ENCODE measurements around the gene MACROD2.

Gene MACROD2

GRCh38 chr20:14647016-14647415 is 651.7 kb downstream of the MACROD2 start:
- DNase-seq (ENCODE audit: low spot score), result no peak

GRCh38 chr20:14649662-14650061 is 654.3 kb downstream of the MACROD2 start:
- DNase-seq (ENCODE audit: low spot score), result no peak

DNA sequence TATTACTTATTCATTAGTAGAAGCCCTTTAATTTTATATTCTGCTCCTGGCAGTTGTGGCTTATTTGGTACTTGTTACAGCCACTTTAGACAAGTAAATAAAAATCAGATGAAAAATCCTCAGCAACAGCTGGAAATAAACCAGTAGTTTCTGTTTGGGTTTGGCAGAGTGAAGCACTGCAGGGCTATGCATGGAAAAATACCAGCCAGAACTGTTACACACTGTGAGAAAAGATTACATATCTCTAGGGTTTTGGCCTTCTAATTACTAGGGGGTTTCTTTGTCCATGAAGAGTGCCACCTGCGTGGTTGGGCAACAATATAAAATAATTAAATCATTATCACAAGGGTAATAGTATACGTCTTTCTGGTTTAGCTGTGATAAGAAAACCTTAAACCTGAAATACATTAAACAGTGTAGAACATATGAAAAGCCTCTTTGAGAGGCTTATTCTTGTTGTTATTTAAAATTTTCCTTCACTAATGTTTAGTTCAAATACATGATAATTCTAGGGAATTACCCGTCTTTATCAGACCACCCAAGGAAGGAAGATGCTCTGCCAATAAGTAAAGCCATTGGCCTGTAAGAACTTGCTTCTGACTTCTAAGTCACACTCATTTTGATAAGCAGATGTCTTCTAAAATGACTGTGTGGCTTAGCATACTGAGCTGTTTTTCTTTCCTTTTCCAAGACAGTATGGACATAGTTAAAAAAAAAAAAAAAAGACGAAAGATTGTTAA is 662.1 kb downstream of the MACROD2 start:
- no peak for DNase-seq (ENCODE audit: low spot score)

GRCh38 chr20:14664101-14664500 is 668.8 kb downstream of the MACROD2 start:
- no peak for DNase-seq (ENCODE audit: low spot score)

DNA sequence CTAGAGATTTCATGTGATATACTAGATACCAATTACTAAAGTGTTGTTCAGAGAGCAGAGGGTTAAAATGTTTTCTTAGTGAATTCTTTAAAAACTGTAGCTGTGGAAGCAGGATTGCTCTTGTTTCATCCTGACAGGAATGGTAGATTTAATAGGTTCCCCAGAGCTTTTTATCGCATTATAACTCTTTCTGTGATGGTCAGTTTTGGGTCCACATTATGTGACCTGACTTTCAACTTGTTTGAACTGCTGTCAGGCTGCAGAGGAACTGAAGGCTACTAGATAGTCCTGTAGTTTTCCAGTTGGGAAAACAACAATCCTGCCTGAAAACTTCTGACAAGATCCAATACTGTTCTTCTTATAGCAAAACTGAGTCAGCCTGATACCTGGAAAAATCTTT is 671.4 kb downstream of the MACROD2 start:
- DNase-seq (ENCODE audit: low spot score), result no peak

GRCh38 chr20:14667226-14667625 is 671.9 kb downstream of the MACROD2 start:
- no peak for DNase-seq (ENCODE audit: low spot score)

GRCh38 chr20:14672066-14672465 is 676.8 kb downstream of the MACROD2 start:
- DNase-seq (ENCODE audit: low spot score), result no peak

DNA sequence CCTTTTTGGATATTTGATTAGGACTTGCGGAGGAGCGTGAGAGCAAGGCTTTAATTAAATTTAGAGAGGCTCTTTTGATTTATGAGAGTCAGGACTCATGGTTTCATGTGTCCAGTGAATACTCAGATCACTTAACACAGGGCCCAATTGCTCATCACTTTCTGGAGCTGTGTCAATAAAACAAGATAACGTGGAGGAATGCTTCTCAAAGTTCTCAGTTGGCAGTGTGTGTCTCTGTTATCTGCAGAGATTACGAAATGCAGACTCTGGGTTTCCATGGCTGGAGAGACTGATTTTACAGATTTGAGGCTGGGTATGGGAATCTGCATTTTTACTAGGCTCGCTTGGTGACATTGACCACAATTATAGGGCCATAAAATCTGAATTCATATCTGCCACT is 677.8 kb downstream of the MACROD2 start:
- no peak for DNase-seq (ENCODE audit: low spot score)

- no peak for DNase-seq (ENCODE audit: low spot score)
Measured at GRCh38 chr20:14677455-14677854, 682.1 kb downstream of the MACROD2 start.

DNA sequence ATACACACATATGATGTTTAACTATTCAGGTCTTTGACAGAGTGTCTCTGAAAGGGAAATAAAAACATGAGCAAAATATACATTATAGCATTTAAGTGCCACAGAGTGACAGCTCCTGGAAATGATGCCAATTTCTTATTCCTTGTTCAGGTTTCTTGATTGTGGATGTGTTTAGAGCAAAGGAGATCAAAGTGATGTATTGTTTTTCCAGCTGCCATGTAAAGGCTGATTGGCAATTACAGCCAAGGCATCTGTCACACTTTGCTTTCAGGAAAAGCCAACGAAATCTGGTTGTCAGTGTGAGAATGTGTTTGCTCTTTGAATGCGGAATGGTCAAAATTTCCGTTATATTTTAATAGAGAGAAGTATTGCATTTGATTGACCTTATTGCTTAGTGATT is 689.9 kb downstream of the MACROD2 start:
- no peak for DNase-seq (ENCODE audit: low spot score)

DNA sequence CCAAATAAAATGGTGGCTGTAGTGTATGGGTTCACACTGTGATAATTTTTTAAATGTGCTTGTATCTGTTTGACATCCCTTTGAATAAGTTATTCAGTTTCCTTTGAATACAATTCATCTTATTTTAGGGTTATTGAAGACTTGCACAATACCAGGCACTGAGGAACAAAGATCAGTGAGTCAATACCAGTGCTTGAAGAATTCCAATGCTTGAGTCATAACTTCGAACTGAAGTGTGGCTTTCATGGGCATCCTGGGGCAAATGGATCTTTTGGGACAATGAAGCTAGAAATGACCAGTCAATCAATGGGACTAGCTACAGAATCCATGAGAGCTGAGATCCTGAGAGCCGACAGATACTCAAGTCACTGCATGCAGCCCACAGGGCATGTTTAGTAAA is 692.0 kb downstream of the MACROD2 start:
- no peak for DNase-seq (ENCODE audit: low spot score)

DNA sequence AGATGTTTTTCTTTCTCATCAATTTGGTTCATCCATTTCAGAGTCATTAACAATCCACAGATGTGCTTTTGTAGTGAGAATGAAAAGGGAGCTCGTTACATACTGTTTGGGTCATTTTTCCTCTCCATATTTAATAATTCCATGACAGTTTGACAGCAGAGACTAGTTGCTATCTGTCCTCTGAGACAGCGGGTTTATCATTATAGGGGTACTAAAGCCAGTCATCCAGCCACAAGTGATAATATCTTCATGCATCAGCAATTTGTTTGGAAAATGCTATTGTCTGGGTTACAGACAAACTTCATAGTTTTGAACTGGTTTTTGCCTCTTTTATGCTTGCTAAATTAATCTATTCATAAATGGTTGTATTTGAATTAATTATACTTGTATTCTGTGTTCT is 692.7 kb downstream of the MACROD2 start:
- DNase-seq (ENCODE audit: low spot score), result no peak

DNA sequence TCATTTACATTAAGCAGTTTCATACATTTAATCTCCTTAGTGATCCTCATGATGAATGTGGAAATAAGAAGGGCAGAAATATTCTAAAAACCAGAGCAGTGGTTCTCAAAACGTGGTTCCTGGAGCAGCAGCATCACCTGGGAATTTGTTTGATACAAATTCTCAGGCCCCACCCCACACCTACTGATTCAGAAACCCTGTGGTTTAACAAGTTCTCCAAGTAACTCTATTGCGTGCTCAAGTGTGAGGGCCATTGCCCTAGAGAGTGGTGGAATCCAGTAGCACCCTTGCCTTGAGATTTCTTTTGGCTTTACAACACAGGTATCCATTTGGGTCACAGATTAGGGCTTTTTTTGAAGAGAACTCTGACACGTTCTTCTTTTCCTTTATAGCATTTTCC is 696.7 kb downstream of the MACROD2 start:
- DNase-seq (ENCODE audit: low spot score), result no peak

DNA sequence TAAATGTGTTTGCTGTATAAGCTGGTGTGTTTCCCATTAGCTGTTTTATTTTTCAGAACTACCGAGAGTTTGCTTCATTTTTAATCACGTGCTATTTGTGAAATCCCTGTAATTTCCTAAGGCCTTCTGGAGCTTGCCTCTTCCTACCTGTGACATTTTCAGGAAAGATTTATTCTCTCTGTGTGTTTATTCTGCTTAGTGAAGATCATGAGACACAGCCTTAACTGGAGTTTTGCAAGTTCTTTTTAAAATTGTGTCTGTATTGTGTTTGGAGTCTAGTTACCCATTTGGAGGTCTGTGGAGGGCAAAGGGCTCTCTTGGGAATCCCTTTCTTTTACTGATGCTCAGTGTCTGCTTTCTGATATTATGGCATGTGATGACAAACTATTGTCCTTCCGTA is 701.2 kb downstream of the MACROD2 start:
- DNase-seq (ENCODE audit: low spot score), result no peak

DNA sequence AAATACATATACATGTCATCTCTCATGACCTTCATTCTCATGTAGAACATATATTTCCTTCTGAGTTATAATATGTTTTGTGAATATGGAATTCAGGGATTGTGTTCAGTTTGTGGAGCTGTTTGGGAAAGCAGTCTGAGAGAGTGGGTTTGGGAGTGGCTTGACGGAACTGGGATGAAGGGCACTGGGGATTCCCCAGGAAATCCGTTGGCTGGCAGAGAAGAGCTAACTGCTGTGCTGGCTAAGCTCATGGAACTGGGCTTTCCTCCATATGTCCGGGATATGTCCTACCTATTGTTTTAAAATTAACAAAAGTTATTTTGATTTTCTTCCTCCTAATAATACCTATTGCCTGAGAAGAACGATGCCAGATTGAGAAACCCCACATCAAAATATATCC is 701.6 kb downstream of the MACROD2 start:
- DNase-seq (ENCODE audit: low spot score), result no peak

GRCh38 chr20:14698125-14698524 is 702.8 kb downstream of the MACROD2 start:
- DNase-seq (ENCODE audit: low spot score), result no peak

GRCh38 chr20:14698605-14699373 is 703.5 kb downstream of the MACROD2 start:
- no peak for DNase-seq (ENCODE audit: low spot score)

DNA sequence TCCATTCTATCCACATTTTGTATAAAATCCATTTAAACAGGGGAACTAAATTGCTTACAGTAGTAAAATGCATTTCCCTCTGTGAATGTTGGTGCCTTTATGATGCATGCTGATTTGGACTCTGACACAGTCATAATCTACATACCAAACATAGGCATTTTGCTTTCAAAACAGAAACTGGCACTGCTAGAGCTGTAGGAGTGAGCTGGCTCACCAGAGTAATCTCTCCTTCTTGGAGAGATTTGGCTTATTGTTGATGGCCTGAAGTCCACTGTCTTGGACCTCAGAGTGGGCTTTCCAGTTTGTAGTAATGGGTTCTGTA is 705.3 kb downstream of the MACROD2 start:
- DNase-seq (ENCODE audit: low spot score), result no peak

- no peak for DNase-seq (ENCODE audit: low spot score)
Measured at GRCh38 chr20:14701326-14701725, 706.0 kb downstream of the MACROD2 start.

DNA sequence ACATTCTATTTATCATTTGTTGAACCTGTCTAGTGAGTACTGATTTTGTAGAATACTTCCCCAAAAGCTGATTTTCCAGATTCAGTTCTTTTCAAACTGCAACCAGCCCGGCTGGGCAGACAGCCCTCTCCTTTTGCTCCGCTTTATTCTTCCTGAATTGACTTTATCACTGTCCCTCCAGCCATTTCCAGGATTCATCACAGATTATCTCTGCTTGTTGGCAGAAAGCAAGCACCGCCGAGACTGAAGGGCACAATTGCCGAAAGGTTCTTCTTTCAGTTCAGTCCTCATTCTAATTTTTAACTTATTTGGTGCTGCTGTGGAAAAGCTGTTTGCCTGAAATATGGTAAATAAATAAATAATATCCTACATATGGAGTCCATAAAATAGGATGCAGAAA is 711.2 kb downstream of the MACROD2 start:
- DNase-seq (ENCODE audit: low spot score), result no peak

DNA sequence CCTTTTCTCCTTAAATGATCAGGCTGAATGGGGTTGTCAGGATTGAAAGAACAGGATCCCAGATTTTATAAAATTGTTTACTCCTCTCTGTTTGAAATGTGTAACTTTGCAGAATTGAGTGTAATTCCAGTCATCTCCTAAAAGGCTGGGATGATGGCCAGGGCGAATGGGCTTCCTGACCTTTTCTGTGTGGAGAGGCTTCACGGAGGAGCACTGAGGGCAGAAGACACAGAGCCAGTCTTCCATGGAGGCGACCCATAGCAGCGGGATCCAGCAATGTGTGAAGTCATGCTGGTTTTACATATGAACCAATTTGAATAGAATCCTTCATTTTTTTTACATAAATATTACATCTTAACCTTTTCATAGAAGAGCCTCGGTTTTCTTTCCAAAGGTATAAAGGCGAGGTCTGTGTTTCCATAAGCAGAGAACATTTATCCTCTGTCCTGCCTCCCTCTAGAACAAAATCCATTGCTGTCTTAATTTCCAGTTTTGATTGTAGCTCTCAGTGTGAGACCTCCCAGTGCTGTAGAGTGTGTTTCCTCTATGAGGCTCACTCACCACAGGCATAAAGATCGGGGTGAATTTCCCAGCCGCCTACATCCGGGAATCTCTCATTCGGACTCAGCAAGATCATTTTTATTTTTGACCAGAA is 711.8 kb downstream of the MACROD2 start:
- DNase-seq (ENCODE audit: low spot score), result no peak

- DNase-seq (ENCODE audit: low spot score), result no peak
Measured at GRCh38 chr20:14707865-14708596, 712.7 kb downstream of the MACROD2 start.

DNA sequence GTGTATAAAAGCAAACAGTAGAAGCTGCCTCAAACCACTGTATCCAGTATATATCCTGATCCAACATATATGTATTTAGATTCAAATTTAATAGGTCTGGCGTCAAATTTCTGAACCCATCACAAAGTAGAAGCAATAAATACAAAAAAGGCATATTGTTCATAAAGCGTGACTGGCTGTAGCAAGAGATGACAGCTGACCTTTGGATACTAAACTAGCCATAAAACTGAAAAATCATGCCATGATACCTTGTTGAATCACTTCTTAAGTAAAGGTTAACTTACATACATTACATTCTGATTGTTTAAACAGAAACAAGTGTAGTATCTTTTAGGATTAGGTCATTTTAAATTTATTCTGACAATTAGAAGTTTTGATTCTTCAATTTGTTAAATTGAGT is 714.1 kb downstream of the MACROD2 start:
- DNase-seq (ENCODE audit: low spot score), result no peak

Measured in kidney capillary endothelial cell (primary cell).